ENCODE results near the gene MARK4. TPM values are rescaled to one million over a fixed set of nuclear protein-coding genes. Genes with fewer than 3 reads are reported as not detected.
"Not testable (repeated sequence)": the region's sequence is repeated elsewhere in the genome, so short reads cannot be mapped to it uniquely, and the experiment has no call there.

Gene MARK4
- polyA plus RNA-seq, 3 donors, result 38.2 to 42.7 (median 40.4) TPM

DNA sequence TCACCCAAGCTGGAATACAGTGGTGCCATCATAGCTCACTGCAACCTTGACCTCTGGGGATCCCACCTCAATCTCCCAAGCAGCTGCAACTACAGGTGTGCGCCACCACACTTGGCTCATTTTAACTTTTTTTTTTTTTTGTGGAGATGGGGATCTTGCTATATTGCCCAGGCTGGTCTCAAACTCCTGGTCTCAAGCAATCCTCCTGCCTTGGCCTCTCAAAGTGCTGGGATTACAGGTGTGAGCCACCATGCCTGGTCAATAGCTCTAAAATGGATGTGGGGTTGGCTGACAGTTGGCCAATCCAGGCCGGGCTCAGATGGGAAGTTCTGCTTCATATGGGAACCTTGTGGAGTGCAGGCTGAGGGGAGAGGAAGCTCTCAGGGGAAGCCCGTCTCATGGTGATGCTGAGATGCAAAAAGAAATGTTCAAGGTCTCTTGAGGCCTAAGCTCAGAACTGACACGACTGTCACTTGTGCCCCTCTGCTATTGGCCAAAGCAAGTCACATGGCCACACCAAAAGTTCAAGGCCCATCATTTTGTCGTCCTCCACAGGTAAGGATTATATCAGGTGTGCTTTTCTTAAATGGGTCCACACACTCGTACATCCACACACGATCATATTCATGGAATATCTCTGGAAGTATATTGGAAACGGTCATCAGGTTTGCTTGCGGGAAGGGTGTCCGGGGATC is 82.7 kb downstream of the MARK4 start:
- DNase-seq, result no peak

- DNase-seq, result not testable (repeated sequence)
These were observed 83.8 kb downstream of the MARK4 start for GRCh38 chr19:45334881-45335280.

- DNase-seq, result no peak
These were observed 85.7 kb downstream of the MARK4 start for GRCh38 chr19:45336696-45337251.

DNA sequence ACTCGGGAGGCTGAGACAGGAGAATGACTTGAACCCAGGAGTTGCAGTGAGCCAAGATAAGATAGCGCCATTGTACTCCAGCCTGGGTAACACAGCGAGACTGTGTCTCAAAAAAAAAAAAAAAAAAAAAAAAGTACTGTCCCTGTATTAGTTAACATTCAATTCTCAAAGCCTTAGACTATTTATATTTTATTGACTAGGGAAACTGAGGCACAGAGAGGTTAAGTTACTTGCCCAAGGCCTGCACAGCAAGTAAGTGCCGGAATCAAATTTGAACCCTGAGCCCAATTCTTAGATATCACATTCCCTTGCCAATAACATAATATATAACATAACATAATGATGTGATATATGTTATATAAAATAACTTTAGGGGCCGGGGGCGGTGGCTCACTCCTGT is 88.6 kb downstream of the MARK4 start:
- DNase-seq, result no peak

GRCh38 chr19:45340232-45340898 is 89.3 kb downstream of the MARK4 start, which contains the start of gene KLC3:
Gene KLC3, plus strand, starts transcription at chr19:45340750. Its CDS starts 4,792 bp downstream, at chr19:45345542.
- DNase-seq, result no peak

GRCh38 chr19:45340899-45341453 is 89.9 kb downstream of the MARK4 start:
- DNase-seq, result no peak

GRCh38 chr19:45342911-45343310 is 91.8 kb downstream of the MARK4 start:
- no peak for DNase-seq

DNA sequence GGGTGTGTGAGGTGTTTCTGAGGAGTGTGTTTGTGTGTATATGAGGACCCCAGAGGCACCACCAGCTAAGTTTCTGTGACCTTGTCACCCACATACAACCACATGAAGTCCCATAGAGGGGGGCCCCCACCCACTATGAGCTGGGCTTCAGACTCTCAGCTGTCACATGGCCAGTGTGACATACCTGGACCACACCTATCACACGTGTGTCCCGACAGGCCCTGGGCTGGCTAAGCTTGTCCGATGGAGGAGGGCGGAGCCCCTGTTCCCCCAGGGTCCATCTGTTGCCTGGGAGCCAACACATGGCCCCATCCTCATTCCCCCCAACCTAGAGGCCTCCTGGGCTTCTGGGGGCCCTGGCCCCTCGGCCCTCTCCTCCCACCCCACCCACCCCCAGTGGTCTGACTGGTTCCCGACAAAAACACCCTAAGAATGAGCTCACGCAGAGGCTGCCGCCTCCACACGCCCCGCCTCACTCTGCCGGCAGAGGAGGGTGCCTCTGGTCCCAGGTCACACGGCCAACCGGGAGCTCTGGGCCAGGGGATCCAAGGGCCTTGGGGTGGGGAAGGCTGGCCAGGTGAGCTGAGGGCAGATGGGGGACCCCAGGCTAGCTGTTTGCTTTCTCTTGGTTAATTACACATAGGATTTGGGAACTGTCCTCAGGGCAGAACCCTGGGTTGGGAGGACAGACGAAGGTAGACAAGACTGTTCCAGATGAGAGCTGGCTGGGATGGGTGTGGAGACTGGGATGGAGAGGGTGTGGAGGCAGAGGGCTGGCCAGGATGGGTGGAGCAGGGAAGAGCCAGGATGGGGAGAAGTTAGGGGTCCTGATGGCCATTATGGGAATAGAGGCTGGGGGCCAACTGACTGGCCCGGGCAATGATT is 93.8 kb downstream of the MARK4 start:
- no peak for DNase-seq

GRCh38 chr19:45345506-45345860 is 94.4 kb downstream of the MARK4 start:
- DNase-seq, result no peak

- DNase-seq, result no peak
These were observed 95.4 kb downstream of the MARK4 start for GRCh38 chr19:45346449-45346848.

DNA sequence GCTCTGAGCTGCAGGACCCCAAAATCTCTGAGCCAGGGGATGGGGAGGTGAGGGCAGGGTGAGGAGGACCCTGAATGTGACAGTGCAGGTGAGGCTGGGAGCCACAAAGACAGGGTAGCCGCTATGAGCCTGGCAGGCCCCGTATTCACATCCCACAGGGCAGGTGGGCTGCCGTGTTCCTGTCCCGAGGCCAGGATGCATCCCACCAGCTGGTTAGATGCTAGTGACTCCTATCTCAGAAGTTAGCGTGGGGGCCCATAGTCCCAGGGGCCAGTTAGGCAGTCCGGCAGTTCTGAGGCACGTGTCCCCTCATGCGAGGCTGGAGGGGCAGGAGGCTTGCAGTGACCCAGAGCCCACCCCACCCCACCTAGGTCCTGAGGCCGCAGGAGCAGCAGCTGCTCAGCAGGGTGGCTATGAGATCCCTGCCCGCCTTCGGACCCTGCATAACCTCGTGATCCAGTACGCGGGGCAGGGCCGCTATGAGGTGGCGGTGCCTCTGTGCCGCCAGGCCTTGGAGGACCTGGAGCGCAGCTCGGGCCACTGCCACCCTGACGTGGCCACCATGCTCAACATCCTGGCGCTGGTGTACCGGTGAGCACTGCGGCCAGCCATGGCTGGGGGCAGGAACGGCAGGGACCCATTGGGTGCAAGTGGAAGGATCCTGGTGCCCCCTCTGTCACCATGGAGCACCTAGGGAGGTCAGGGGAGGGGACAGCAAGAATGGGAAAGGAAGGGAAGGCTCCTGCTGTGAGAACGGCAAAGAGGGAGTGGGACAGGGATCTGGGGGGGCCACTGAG is 96.7 kb downstream of the MARK4 start:
- DNase-seq, result no peak

GRCh38 chr19:45348367-45349125 is 97.5 kb downstream of the MARK4 start:
- DNase-seq, result no peak

- no peak for DNase-seq
These were observed 98.0 kb downstream of the MARK4 start for GRCh38 chr19:45349126-45349415.

- no peak for DNase-seq
These were observed 98.4 kb downstream of the MARK4 start for GRCh38 chr19:45349430-45349941.

DNA sequence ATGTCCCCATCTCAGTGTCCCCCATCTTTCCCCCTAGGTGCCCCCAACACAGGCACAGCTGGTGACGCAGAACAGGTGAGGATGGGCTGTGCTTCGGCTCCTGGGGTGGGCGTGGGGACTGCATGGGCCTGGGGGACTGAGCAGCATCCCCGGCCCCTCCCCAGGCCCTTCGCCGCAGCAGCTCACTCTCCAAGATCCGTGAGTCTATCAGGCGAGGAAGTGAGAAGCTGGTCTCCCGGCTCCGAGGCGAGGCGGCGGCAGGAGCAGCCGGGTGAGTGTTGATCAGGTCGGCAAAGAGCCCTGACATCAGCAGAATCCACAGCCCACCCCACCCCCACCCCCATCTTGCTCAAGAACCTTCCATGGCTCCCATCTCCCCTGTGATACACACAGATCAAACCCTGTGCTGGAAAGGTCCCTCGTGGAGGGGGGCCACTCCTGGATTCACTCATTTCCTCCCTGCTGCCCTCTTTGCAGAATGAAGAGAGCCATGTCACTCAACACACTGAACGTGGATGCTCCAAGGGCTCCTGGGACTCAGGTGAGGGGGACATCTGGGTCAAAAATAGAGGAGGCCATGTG is 99.5 kb downstream of the MARK4 start:
- DNase-seq, result no peak

DNA sequence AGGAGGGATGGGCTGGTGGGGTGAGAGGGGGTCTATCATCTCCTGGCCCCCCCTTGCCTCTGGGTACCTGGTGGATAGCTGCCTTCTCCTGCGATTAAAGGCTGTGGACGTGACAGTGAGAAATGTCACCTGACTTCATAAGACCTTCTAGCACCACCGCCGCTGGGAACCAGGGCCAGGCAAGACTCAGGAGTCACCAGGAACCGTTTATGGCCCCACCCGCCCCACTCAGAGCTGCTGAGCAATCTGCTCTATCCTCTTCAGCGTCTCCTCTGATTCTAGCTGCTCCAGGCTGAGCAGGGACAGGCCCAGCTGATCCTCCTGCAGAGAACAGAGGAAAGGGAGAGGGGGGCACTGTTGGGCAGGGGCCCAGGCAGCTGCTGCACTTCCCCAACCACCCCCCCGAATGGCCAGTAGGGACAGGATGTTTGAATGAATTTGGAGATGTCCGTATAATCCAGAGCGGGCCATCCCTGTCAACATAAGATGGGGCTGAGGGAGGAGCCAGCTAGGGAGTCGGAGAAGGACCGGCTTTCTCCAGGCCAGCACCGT is 100.4 kb downstream of the MARK4 start:
- DNase-seq, result no peak

DNA sequence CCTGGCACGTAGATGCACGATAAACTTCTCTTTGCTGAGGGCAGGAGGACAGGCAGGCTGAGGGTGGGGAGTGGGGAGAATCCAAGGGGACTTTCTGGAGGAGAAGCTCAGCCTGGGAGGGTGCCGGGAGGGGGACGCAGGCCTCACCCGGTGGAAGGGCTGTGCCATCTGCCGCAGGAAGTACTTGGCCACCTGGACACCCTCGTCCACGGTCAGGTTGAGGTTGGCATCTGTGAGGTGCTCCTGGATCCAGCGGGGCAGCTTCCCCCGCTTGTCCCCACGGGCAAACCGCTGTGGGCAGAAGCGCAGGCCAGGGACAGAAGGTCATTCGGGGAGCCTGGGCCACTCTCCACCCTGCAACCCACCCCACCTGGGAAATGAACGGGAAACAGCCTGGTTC is 101.0 kb downstream of the MARK4 start:
- DNase-seq, result no peak

DNA sequence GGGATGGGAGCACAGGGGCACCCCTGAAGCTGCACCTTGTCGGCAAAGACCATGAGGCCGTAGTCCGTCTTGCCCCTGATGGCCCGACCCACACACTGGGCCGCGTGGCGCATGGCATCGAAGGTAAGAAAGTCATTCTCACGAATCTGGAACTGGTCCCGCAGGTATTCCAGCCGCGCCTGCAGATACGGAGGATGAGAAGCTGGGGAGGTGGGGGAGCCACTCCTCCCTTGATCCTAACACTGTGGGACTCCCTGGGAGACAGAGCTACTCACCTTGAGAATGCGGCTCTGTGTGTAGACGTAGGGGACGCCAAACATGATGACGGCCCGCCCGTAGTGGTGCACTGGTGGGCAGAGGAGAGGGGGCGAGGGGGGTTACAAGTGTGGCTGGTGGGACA is 101.4 kb downstream of the MARK4 start:
- no peak for DNase-seq

DNA sequence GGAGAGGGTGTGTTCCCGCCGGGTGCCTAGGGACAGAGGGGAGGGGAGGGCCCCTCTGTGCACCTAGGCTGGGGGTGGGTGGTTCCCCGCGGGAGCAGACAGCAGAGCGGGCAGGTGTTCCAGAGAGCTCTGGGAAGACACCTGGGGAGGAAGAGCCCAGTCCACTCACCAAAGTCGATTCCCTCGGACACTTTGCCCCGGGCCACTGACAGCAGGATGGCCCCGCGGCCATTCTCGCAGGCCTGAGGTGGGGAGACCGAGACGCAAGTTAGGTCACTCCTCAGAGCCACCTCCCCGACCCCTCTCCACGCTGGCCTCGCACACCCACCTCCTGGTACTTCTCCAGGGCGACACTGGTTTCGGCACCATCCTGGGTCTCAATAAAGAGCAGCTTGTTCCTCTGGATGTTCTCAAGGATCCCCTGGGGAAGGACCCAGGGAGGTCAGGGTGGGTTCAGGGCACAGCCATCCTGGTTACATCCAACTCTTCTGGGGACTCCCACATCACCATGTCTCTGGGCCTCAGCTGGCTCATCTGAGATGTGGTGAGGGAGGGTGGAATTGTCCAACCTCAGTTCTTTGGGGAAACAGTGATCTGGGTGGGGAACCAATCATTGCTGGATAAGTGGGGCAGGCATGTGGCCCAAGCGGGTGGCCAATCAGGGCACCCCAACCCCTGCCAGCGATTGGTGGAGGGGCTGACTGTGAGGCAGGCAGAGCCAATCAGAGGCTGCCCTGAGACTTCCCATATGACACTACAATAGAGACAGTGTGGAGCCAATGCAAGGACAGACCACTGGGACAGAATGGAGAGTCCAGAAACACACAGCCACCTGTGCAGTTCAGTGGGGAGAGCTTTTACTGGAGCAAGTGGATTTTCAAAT is 102.1 kb downstream of the MARK4 start:
- DNase-seq, result no peak
